ENCODE measurements around the gene ANXA3. TPM values are rescaled to one million over a fixed set of nuclear protein-coding genes. Genes with fewer than 3 reads are reported as not detected.
A peak's percentile ranks its signal among the peaks of the same experiment; 100 is the strongest.

ANXA3 gene
- polyA plus RNA-seq, 3 donors = 0.31 to 0.64 (median 0.55) TPM

DNA sequence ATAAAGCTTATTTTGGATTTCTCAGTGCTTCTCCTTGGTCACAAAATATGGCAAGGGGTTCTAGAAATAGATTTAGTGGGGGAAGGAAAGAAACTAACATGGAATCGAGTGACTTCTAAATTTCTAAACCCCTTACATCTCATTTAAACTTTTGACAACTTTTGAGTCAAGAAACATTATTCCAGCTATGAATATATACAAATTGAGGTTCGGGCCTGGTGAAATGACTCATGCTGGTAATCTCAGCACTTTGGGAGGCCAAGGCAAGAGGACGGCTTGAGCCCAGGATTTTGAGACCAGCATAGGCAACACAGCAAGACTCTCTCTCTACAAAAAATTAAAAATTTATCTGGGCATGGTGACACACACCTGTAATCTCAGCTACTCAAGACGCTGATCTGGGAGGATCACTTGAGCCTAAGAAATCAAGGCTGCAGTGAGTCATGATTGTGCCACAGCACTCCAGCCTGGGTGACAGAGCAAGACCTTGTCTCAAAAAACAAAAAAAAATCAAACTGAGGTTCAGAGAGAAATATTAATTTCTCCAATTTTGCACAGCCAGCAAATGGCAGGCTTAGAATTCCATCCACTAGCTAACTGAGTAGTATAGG, 99.8 kb downstream of the ANXA3 start:
- 69% methylated on average over 3 of the region's 4 CpGs for WGBS (ENCODE audit: insufficient coverage)
- peak; percentile 29 to 58 (median 53) for DNase-seq
- H3K27me3 Mint-ChIP-seq (ENCODE audit: low read depth in 3 of 3) = no peaks in the 10 kb centered on the region
- TF ChIP-seq, protein P1, sequence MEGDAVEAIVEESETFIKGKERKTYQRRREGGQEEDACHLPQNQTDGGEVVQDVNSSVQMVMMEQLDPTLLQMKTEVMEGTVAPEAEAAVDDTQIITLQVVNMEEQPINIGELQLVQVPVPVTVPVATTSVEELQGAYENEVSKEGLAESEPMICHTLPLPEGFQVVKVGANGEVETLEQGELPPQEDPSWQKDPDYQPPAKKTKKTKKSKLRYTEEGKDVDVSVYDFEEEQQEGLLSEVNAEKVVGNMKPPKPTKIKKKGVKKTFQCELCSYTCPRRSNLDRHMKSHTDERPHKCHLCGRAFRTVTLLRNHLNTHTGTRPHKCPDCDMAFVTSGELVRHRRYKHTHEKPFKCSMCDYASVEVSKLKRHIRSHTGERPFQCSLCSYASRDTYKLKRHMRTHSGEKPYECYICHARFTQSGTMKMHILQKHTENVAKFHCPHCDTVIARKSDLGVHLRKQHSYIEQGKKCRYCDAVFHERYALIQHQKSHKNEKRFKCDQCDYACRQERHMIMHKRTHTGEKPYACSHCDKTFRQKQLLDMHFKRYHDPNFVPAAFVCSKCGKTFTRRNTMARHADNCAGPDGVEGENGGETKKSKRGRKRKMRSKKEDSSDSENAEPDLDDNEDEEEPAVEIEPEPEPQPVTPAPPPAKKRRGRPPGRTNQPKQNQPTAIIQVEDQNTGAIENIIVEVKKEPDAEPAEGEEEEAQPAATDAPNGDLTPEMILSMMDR (IDR thresholded peaks at IDR 0.05) = no peak
- no peaks in the 10 kb centered on the region for H4K20me1 ChIP-seq (ENCODE audit: insufficient read depth, low read length)
- H3K4me1 Mint-ChIP-seq = peaks cover 73% of the 10 kb centered on the region
- H3K79me2 ChIP-seq (ENCODE audit: insufficient read depth, low read length) = no peaks in the 10 kb centered on the region
- intact Hi-C loops (cut with micrococcal nuclease) = no loop called here
- peak overlapping the region in 1 of 2 donors; percentile 68 for H3K27ac ChIP-seq (ENCODE audit: low read depth in 1 of 2, low read length in 2 of 2)
- no peaks in the 10 kb centered on the region for H3K9me3 ChIP-seq (replicated peaks in 1 of 2; ENCODE audit: control insufficient read depth in 1 of 2, insufficient read depth in 1 of 2, low read length in 2 of 2)
- H3K36me3 ChIP-seq (replicated peaks in 1 of 2; ENCODE audit: control insufficient read depth in 1 of 2, insufficient read depth in 2 of 2, low read length in 2 of 2) = no peaks in the 10 kb centered on the region
- no peaks in the 10 kb centered on the region for H3K27me3 ChIP-seq (ENCODE audit: control insufficient read depth in 2 of 2, insufficient read depth in 2 of 2, low read length in 2 of 2)
- H3K4me1 ChIP-seq (ENCODE audit: control insufficient read depth in 1 of 2, insufficient read depth in 2 of 2, low read length in 2 of 2) = peaks cover 55 to 75% of the 10 kb centered on the region in 2 donors
- no peak overlapping the region for H2AFZ ChIP-seq (ENCODE audit: insufficient read depth, low read depth, low read length, poor library complexity, severe bottlenecking)
- no peak overlapping the region for H3K4me3 ChIP-seq (replicated peaks in 1 of 3; ENCODE audit: low read depth in 2 of 3, low read length in 3 of 3)
- no peaks in the 10 kb centered on the region for H3K9me3 Mint-ChIP-seq
- H3K4me2 ChIP-seq (replicated peaks; ENCODE audit: extremely low read depth, low read length, poor library complexity, severe bottlenecking) = no peak overlapping the region
- H3K9ac ChIP-seq (ENCODE audit: insufficient read depth, low read length, poor library complexity, severe bottlenecking) = no peak overlapping the region
- peak overlapping the region; percentile 28 to 80 (median 69) for H3K27ac Mint-ChIP-seq
- peaks cover 1 to 4% of the 10 kb centered on the region in 2 donors for H3K36me3 Mint-ChIP-seq
- H3K4me3 Mint-ChIP-seq = no peak overlapping the region

DNA sequence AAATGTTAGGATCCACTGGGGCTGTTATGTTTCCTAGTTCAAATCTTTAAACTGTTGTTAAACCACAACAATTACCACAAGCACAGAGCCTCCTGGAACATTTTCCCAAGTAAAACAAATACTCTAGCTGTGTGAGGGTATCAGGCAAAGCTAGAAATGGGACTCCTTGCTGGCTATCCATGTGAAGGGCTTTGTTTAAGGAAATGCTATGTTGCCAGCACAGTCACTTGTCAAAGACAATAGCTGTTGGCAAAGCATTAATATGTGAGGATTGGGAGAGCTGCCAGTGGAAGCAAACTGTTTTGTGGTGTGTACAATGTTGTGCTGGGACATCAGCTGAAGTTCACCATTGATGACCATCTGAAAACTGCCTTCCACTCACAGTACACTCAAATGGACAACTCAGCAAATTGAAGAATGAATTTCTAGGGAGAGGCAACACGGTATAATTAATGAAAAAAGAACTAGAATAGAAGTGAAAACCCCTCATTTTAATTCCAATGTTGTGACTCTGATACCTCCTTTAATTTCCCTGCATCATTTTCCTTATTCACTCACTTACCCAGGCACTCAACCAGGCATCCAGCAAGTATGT, 100.8 kb downstream of the ANXA3 start:
- Mint-ChIP-seq H3K4me1 (peaks cover 75% of the 10 kb centered on the region), H3K36me3 (peaks cover 1 to 4% of the 10 kb centered on the region in 2 donors), H3K27ac (no peak overlapping the region), H3K9me3 (no peaks in the 10 kb centered on the region), H3K4me3 (no peak overlapping the region), H3K27me3 (ENCODE audit: low read depth in 3 of 3) (peaks cover 0 to 2% (median 0%) of the 10 kb centered on the region in 3 donors)
- Histone ChIP-seq H4K20me1 (ENCODE audit: insufficient read depth, low read length) (no peaks in the 10 kb centered on the region), H3K36me3 (replicated peaks in 1 of 2; ENCODE audit: control insufficient read depth in 1 of 2, insufficient read depth in 2 of 2, low read length in 2 of 2) (no peaks in the 10 kb centered on the region), H3K9ac (ENCODE audit: insufficient read depth, low read length, poor library complexity, severe bottlenecking) (no peak overlapping the region), H3K79me2 (ENCODE audit: insufficient read depth, low read length) (no peaks in the 10 kb centered on the region), H3K4me3 (replicated peaks in 1 of 3; ENCODE audit: low read depth in 2 of 3, low read length in 3 of 3) (no peak overlapping the region), H3K27me3 (ENCODE audit: control insufficient read depth in 2 of 2, insufficient read depth in 2 of 2, low read length in 2 of 2) (no peaks in the 10 kb centered on the region), H3K4me2 (replicated peaks; ENCODE audit: extremely low read depth, low read length, poor library complexity, severe bottlenecking) (no peak overlapping the region), H3K4me1 (ENCODE audit: control insufficient read depth in 1 of 2, insufficient read depth in 2 of 2, low read length in 2 of 2) (peaks cover 59 to 75% of the 10 kb centered on the region in 2 donors), H2AFZ (ENCODE audit: insufficient read depth, low read depth, low read length, poor library complexity, severe bottlenecking) (peak overlapping the region; percentile 4), H3K9me3 (replicated peaks in 1 of 2; ENCODE audit: control insufficient read depth in 1 of 2, insufficient read depth in 1 of 2, low read length in 2 of 2) (no peaks in the 10 kb centered on the region), H3K27ac (ENCODE audit: low read depth in 1 of 2, low read length in 2 of 2) (peak overlapping the region in 1 of 2 donors; percentile 6)
- TF ChIP-seq, protein P1 (IDR thresholded peaks at IDR 0.05) = no peak
- DNase-seq = no peak
- WGBS (ENCODE audit: insufficient coverage) = no CpG with 5 or more reads among the region's 1 CpG
- intact Hi-C loops (cut with micrococcal nuclease) = no loop called here
